ENCODE results near the gene DAB2IP.

The DAB2IP gene

DNA sequence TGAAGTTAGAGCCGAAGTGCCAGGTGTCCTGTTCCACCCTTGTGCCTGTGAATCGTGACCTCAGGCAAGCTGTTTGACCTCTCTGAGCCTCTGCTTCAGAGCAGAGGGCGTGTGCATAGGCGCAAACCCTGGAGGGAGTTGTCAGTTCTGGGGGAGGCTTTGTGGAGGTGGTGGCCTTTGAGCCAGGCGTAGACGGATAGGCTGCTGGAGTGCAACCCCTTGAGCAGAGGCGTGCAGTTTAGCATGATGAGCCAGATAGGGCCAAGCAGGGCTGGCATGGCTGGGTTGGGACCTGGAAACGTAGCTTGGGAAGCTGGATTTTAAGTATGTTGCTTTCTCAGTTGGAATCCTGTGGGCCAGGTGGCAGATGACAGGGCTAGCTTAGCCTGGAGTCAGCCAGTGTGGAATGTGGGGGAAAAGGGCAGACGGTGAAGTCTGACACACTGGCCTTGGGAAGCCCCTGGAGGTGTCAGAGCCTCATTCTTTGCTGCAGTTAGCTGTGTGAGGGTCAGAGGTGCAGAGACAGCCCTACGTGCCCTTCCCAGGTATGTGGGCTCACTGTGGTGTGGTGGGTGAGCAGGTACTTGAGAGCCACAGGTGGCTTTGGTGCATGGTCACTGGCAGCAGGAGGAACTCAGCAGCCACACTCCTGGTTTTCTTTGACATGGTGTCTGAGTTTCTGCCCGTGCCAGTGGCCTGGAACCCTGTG is 93.4 kb downstream of the DAB2IP start:
- DNase-seq (ENCODE audit: low spot score) = no peak

DNA sequence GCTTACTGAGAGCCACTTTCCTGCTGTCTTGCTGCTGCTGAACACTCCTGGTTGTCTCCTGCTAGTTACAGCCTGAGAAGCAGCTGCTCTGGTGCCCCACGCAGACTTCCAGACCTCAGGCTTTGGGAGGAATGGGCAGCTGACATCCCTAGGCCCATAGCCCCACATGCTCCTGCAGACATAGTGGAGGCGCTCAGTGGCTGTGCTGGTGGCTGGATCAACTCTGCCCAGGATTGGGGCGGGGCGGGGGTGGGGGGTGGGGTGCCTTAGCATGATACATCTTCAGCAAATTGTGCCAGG is 93.9 kb downstream of the DAB2IP start:
- DNase-seq (ENCODE audit: low spot score) = no peak

DNA sequence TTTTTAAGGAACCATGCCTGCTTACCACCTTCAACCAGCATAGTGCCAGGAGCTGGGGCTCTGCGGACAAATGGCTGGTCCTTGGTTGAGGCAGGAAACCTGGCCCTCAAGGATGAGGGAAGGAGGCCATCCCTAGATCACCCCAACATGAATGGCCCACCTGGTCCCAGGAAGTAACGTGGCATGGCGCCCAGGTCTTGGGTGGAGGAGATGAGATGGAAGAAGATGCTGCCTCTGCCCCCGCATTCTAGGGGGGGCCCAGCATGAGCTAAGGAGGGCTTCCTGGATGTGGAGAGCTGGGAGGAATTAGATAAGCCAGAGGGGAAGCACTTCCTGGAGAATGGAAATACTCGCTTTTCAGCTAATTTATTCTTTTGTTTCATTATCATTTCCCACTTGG is 95.0 kb downstream of the DAB2IP start:
- DNase-seq (ENCODE audit: low spot score) = no peak

DNA sequence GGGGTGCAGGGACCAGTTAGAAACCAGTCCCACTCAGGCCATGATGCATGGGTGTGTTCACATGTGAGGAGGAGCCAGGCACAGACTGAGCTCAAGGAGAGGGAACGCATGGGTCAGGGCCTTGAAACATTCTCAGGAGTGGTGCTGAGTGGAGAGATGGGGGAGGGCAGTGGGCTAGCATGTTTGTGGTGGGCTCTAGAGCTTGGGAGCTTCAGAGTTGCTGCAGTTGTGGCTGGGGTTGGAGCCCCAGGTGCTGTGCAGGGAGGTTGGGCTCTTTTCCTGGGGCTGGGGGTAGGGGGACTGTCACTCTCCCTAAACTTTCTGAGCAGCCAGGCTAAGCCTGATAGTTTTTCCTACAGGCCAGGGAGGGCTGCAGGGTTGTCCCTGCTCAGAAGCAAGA is 95.4 kb downstream of the DAB2IP start:
- DNase-seq (ENCODE audit: low spot score) = no peak

DNA sequence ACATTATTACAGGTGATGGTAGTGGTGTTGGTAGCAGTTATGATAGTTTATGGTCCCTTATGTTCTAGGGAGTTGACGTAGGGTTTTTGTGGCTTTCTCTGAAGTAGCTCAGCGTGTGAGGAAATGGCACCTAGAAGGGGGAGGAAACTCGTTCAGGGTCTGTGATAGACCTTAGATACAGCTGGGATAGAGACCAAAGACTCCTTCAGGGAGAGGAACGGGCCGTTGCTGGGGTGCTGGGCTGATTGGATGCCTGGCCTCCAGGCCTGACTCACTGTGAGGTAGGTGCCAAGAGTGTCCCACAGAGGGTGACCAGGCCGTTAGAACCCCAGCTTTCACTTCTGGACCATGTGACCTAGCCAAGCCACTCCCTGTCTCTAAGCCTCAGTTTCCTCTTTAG is 96.6 kb downstream of the DAB2IP start:
- DNase-seq (ENCODE audit: low spot score) = no peak

DNA sequence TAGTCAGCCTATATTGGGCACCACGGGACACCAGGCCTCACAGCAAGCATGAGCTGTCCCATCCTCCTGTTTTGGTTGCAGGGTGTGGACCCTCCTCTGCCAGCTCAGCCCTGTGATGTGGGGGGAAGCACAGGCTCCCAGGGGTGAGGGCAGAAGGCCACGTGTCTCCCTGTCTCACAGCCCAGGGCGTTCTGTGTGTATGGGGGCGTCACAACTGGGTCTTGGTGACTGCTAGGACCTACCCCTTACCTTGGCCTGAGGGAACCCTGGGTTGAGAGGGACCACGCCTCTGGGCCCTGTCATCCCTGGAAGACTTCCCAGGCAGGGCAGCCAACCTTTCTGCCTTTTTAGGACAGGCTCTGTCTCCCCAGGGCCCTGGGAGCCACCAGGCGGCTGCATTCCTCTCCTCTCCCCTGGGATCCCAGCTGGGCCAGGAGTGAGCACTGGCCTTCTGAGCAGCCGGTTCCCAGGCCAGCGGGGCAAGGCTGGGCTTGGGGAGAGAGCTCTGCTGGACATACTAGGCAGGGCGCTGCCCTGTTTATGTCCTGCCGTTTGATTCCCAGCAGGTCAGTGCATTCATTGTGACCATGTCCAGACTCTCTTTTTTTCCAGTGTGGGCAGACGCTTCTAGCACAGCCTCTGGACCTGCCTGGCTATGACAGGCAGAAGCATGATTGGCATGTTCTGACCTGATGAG is 97.4 kb downstream of the DAB2IP start:
- no peak for DNase-seq (ENCODE audit: low spot score)

DNA sequence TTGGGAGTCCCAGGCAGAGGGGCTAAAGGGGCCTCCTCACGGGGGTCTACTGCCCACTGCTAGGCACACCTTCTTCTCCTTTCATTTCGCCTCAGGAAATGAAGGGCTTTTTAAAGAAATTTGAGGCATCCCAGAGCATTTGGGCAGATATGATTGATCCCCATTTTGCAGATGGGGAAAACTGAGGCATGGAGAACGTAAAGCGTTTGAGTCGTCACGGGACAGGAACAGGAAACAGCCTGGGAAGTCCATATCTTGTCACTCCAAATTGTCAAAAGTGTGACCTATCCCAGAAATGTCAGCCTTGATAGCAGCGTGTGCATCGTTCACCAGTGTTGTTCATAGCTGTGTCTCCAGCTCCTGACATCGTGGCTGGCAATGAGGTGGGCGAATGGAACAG is 98.2 kb downstream of the DAB2IP start:
- DNase-seq (ENCODE audit: low spot score) = no peak

DNA sequence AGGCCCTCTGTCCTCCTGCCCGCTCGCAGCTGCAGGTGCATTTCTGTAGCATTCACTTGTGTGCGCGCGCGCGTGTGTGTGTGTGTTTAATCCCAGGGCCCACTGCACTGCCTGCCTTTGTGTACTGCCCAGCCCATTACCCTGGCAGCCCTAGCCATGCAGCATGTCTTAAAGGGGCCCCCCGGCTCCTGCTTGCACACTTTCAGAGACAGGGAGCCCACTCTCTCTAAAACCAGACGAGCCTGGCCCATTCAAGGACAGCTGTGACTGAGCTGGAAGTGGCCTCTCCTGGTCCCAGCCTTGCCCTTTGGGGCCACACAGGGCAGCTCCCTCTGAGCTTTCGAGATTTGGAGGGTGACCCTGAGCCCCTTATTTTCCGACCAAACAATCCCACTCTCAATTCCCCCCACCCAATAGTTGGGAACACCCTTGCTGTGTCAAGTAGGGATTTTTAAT is 98.9 kb downstream of the DAB2IP start:
- DNase-seq (ENCODE audit: low spot score) = no peak

DNA sequence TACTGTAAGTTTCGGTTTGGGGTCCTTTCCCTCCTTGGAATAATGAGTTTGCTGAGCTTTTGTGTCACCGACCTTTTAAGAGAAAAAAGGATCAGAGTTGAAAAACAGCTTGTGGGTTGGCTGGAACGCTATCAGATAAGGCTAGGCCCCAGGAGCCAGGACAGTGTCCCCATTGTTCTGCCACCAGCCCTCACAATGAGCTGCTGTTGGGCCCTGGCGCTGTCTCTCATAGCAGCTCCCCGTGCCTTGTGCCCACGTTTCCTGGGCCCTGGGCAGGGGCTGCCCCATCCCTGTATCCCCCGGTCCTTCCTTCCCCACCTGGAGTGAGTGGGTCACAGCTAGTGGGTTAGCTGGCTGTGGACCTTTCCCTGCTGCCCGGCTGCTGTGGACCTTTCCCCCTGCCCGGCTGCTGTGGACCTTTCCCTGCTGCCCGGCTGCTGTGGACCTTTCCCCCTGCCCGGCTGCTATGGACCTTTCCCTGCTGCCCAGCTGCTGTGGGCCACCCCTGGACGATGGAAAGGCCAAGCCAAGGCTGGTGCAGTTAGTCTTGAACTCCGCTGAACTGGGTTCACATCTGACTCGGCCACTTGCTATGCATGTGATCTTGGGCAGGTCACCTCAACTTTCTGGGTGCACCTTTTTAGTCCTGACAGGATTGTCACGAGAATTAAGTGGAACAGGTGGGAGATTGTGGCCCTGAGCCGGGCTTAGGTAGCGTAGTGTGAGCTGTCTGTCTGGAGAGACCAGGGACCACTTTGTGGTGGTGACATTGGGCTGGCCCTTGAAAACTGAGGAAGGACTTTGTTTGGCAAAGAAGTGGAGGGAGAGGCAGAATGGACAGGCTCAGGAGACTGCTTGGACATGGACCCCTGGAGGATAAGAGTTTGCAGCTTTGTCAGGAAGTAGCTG is 99.5 kb downstream of the DAB2IP start:
- peak; percentile 92 for DNase-seq (ENCODE audit: low spot score)

DNA sequence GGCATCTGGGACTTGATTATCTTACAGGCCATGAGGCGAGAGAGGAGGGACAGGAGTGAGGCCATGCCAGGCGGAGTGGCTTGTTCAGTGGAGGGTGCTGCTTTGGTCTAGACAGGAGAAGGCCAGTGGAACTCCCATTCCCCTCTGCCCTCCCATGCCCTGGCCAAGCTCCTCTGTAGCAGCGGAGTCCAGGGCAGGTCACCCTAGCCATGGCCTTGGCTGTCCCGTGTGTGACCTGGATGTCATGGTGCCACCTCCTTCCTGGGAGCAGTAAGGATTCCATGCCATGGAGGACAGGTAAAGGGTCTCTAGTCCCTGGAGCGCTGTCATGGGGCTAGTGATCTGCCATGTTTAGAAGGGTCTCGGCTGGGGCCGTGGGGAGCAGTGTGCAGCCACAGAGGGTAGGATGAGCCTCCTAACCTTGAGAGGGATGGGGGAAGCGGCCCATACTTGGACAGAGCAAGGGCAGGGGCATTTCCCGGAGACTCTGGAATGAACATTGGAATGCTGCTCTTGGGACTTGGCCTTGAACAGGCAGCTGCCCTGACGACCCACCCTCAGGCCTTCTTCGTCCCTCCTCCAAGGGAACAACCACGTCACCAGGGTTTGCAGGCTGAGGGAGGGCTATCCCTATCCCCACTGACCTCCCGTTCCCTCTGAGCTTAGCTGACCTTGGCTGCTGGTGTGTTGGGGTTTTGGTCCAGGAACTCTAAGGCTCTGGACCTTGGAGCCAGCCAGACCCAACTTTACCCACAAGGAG is 100.4 kb downstream of the DAB2IP start:
- no peak for DNase-seq (ENCODE audit: low spot score)

DNA sequence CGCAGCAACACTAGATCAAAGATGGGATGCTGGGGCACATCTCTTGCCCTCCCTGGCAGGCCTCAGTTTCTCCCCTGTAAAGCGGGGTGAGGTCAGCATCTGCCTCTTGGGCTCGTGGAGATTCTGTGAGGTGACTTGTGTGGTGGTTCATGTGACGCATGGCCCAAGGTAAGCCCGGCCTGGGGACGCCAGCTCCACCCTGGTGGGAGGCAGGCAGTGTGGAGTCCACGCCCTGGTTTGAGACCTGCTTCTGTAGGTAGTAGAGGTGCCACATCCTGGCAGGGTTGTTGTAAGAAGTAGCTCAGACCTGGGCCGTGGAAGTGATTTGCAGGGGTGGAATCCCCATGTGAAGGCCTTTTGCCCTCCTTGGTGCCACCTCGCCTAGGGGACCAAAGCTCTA is 101.5 kb downstream of the DAB2IP start:
- DNase-seq (ENCODE audit: low spot score) = no peak

DNA sequence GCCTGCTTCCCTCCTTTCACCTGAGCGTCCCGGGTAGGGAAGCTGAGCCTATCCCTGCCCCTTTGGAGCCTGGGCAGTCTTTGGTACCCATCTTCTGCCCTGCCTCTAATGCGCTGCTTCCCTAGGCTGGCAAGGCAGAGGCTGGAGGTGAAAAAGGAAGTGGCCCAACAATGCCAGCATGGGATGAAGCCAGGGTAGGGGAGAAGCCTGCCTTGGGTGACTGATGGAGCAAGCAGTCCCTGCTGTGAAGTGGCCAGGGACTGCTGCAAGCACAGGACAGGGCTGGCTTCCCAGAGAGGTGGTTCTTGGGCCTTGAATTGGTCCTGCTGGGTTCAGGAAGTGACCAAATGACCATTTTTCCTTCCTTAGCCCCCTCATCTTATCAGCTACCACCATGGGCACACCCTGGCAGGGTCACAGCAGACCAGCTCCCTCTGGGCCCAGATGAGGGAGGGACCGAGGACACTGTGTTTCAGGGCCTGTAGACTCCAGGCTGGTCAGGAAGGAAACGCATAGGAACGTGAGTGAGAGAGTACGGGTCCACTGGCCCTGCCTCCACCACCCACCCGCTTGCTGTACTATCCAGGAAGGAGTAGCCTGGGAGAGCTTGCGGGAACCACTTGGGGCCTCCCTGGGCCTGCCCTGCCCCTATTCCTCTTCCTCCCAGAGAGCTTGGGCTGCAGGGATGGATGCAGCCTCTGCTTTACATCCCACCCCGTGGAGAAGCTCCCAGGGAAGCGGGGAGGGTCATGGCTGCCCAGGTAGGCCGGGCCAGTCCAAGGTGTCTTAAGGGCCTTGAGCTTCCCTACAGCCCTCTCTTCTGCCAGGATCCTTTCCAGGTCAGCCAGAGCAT is 102.6 kb downstream of the DAB2IP start:
- DNase-seq (ENCODE audit: low spot score) = no peak

DNA sequence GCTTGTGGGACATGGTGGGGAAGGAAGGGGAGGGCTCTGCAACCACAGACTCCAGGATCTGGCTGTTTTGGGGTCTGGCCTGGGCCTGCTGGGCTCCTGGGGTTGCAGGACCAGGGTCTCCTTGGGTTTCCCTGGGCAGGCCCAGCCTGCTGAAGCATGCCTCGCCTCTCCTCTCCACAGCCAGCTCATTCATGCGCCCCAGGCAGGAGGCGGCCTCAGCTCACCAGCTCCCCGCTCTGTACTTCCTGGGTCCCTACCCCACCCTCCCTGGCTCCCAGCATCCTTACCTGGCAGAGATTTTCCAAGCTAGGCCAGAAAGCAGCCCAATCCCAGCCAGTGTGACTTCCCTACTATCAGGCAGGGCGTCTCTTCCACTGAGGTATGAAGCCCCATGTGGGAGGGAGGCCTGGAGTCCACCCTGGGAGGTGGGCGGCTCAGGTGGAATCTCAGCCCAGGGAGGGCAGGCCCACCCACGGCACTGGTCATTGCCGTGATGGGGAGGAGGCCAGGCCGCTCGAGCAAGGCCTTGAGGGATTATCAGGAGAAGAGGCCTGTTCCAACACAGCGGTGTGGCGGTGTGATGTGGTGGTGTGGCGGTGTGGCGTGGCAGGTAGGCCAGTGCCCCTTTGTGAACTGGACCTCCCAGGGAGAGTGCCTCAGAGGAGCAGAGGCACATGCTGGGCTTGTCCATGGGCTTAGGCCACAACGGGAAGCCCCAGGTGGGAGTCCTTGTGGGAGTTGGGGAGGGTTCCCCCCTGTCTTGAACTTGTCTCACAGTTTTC is 103.4 kb downstream of the DAB2IP start:
- DNase-seq (ENCODE audit: low spot score) = no peak

DNA sequence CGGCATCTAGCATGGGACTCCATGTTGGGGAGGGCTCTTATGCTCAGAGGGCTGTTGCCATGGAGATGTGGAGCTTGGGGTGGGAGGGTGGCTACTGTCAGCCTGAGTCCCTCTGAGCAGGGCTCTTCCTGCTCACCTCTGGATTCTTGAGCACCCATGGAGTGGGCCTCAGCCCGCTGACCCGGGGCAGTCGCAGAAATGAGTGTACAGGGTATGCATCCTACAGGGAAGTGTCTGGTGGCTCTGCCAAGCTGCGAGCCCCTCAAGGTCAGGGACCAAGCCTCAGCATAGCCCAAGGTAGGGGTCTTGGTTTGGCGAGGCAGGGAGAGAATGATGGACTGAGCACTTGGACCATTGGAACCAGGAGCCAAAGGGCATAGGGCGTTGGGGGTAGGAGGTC is 104.1 kb downstream of the DAB2IP start:
- DNase-seq (ENCODE audit: low spot score) = no peak

DNA sequence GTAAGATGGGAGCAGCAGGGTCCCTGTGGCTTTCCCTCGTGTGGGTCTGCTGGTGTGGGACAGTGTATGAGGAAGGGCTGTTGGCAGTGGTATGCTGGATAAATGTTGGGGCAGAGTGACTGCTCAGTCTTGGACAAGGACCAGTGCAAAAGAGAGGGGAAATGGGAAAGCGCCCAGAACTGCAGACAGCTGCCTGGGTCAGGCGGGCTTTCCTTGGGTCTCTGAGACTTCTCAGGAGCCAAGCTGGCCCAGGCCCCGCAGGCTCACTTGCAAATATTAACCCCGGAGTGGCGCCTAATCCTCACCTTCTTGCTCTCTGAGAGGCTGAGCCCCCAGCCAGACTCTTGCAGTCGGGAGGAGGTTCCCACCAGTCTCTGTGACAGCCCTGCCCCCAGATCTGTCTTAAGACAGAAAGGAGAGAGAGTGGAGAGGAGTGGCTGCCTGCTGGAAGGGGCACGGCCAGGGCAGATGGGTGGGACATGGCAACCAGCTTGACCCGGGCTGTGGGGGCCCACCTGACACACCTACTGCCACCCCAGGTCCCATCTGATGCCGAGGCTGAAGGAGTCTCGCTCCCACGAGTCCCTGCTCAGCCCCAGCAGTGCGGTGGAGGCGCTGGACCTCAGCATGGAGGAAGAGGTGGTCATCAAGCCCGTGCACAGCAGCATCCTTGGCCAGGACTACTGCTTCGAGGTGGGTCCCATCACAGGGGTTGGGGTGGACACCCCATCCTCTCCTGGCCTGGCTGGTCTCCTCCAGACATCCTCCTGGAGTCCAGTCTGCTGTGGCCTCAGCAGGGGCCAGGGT is 105.2 kb downstream of the DAB2IP start:
- DNase-seq (ENCODE audit: low spot score) = no peak

DNA sequence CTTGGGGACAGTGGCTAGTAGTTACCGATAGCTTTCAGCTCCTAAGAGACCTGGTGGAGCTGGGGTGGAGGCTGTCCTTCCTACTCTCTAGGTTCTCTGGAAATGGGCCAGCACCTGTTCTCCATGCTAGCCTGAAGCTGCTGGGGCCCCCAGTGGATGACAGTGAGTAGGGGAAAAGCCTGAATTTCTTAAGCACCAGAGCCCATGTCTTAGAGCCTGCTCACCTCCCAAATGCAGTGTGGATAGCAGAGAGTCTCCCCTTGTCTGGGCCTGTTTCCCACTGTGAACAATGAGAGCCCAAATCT is 105.8 kb downstream of the DAB2IP start:
- DNase-seq (ENCODE audit: low spot score) = no peak

DNA sequence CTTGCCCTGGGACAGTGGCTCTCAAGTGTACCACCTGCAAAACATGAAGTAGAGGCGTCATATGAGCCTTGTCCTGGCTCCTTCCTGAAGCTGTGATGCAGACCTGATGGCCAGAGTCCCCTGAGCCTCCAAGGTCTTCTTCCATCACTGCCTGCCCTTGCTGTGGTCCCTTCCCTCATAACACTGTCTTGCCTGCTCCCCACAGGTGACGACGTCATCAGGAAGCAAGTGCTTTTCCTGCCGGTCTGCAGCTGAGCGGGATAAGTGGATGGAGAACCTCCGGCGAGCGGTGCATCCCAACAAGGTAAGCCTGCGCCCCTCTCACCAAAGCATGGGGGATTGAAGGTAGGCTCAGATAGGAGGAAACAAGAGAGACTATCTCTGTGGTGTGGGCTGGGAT is 107.3 kb downstream of the DAB2IP start:
- DNase-seq (ENCODE audit: low spot score) = no peak

DNA sequence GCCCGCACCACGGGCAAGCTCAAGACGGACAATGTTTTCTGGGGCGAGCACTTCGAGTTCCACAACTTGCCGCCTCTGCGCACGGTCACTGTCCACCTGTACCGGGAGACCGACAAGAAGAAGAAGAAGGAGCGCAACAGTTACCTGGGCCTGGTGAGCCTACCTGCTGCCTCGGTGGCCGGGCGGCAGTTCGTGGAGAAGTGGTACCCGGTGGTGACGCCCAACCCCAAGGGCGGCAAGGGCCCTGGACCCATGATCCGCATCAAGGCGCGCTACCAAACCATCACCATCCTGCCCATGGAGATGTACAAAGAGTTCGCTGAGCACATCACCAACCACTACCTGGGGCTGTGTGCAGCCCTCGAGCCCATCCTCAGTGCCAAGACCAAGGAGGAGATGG is 108.6 kb downstream of the DAB2IP start:
- DNase-seq (ENCODE audit: low spot score) = no peak

DNA sequence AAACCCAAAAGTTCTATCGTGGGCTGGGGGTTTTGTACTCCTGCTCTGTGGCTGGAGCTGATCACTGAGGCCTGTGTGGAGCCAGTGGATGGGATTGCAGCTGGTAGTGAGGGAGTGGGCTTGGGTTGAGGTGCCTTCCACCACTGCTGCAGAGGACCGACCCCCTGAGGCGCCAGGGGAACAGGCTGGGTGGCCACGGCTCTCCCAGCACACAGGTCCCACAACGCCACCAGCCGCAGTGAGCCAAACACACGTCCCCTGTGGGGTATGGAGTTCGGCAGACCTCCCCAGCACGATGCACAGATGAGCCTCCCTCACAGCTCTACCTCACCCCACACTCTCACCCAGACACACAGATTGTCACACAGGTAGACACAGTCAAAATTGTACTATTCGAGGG is 109.1 kb downstream of the DAB2IP start:
- no peak for DNase-seq (ENCODE audit: low spot score)

DNA sequence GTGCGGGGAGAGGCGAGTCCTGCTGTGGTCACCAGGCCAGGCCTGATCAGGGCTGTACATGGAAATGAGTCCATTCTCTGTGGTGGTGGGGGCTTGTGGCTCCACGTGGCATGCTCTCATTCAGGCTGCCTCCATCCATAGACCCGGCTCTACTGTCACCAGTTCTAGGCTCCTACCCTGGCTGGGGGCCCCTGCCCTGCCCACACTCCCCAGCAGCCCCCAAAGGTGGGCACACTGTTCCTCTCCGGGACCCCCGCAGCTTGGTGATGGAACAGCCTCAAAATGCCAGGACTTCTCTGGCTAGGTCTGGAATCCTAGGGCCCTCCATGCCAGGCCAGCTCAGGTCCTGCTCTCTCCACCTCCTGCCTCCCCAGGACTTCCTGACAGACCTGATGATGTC is 111.7 kb downstream of the DAB2IP start:
- no peak for DNase-seq (ENCODE audit: low spot score)
